PC-9 (cell line): Measurements from ENCODE around the gene EIF3K. TPM values are rescaled to one million over a fixed set of nuclear protein-coding genes. Genes with fewer than 3 reads are reported as not detected.
A peak's percentile ranks its signal among the peaks of the same experiment; 100 is the strongest.

ENCODE experiments used
- BruUV-seq: library from RNA; stranded (reverse); fragments of 400-500 nt; replicated peaks from 2 replicates; lab custom pipeline; 2021; lab: Mats Ljungman, UMichigan
- CTCF ChIA-PET: fragments of 300-600 bp; sonication (Branson Sonifier 250); formaldehyde crosslinking; loops from one replicate; lab custom pipeline; 2022; ENCODE audit warnings: antibody characterized with exemption; lab: Charles Lee
- POLR2A ChIA-PET: fragments of 300-600 bp; sonication (Branson Sonifier 250); formaldehyde crosslinking; loops from one replicate; lab custom pipeline; 2022; ENCODE audit warnings: antibody characterized with exemption; ENCODE audit not compliant: unreplicated experiment; lab: Charles Lee
- DNase-seq, 2 experiments: peaks; one replicate each; pipeline versions ENCODE4 v3.0.0 to v3.0.0-alpha.2; 2015 to 2022; ENCODE audit warnings: mixed read lengths in 1 of 2
- H2AFZ ChIP-seq: fragments of 200-600 bp; sonication (generic); 2 replicates; pipeline ENCODE4 v1.8.1; 2017; ENCODE audit warnings: antibody characterized with exemption
- H3F3A ChIP-seq: fragments of 200-600 bp; sonication (generic); 2 replicates; pipeline ENCODE4 v1.8.1; 2017; ENCODE audit warnings: antibody characterized with exemption, mild to moderate bottlenecking, low read depth; ENCODE audit not compliant: insufficient read depth
- H3K27ac ChIP-seq: fragments of 200-600 bp; sonication (generic); 2 replicates; pipeline ENCODE4 v1.6.1; 2016; ENCODE audit warnings: mixed run types
- H3K27me3 ChIP-seq: fragments of 200-600 bp; sonication (generic); 2 replicates; pipeline ENCODE4 v1.6.1; 2016; ENCODE audit warnings: low read depth, mixed run types; ENCODE audit not compliant: insufficient read depth
- H3K36me3 ChIP-seq: fragments of 200-600 bp; sonication (generic); 2 replicates; pipeline ENCODE4 v1.6.1; 2016; ENCODE audit warnings: low read depth, mixed run types
- H3K4me1 ChIP-seq: fragments of 200-600 bp; sonication (generic); replicated peaks from 2 replicates; pipeline ENCODE4 v1.6.1; 2016; ENCODE audit warnings: mixed run types; ENCODE audit not compliant: insufficient read depth
- H3K4me2 ChIP-seq: fragments of 200-600 bp; sonication (generic); 2 replicates; pipeline ENCODE4 v1.6.1; 2017; ENCODE audit warnings: mixed run types
- H3K4me3 ChIP-seq: fragments of 200-600 bp; sonication (generic); 2 replicates; pipeline ENCODE4 v1.6.1; 2016; ENCODE audit warnings: mixed run types
- H3K79me2 ChIP-seq: fragments of 200-600 bp; sonication (generic); 2 replicates; pipeline ENCODE4 v1.6.1; 2017; ENCODE audit warnings: low read depth, mixed run types
- H3K9me2 ChIP-seq: fragments of 200-600 bp; sonication (generic); 2 replicates; pipeline ENCODE4 v1.8.1; 2017; ENCODE audit warnings: mild to moderate bottlenecking; ENCODE audit not compliant: insufficient read depth
- H3K9me3 ChIP-seq: fragments of 200-600 bp; sonication (generic); 2 replicates; pipeline ENCODE4 v1.8.1; 2016; ENCODE audit warnings: low read depth; ENCODE audit not compliant: insufficient read depth
- H4K20me1 ChIP-seq: fragments of 200-600 bp; sonication (generic); 2 replicates; pipeline ENCODE4 v1.8.1; 2017; ENCODE audit not compliant: insufficient read depth
- EZH2 ChIP-seq: fragments of 200-600 bp; sonication (generic); IDR thresholded peaks from 2 replicates; pipeline ENCODE4 v1.8.0; 2017; ENCODE audit warnings: antibody characterized with exemption, low read depth
- intact Hi-C: fragments of 100-400 bp; cut with micrococcal nuclease; formaldehyde crosslinking; loops from one replicate; pipeline ENCODE4 v1.10.0; 2022; ENCODE audit not compliant: unreplicated experiment
- total RNA-seq: library from RNA; stranded (reverse); gene quantifications from 2 replicates; pipeline ENCODE4 v1.2.3, GENCODE V29; 2021
- TF ChIP-seq, protein P1 (sequence below): fragments of 200-600 bp; sonication (generic); conservative IDR thresholded peaks from 2 replicates; pipeline ENCODE4 v1.6.1; 2017; ENCODE audit warnings: mixed run types, antibody characterized with exemption, mild to moderate bottlenecking, moderate library complexity

Gene EIF3K
- total RNA-seq, 1 experiment from 2014 or later: 230 TPM

DNA sequence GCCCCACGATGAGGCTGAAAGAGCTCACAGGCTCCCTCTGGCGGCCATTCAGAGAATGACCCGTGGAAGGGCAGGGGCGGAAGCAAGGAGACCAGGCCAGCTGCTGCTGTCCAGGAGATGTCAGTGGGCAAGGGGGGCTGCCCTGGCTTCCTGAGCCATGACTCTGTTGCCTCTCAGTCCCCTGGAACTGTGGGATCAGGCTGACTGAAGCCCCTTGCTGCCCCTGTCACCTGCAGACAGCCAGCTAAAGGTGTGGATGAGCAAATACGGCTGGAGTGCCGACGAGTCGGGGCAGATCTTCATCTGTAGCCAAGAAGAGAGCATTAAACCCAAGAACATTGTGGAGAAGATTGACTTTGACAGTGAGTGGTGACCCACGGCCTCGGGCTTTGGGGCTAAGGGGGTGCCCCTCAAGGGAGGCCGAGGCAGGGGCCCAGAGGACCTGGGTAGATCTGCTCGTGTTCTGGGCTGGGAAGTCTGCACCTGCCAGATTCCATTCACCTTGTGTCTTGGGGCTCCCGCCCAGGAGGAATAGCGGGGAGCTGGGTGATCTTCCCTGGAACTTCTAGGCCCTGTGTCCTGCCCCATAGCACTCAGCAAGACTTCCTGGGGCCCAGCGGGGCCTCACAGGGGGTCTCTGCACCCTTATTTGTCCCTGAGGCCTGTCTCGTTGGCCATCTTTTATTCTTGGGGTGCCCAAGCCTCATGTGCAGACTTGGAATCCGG, 15.9 kb downstream of the EIF3K start:
- ChIA-PET POLR2A (interaction anchor here (0.5 to 0.7 kb wide), 10 partner anchors 13 to 295 kb away, joined by 3 to 17 read pairs (median 4); partner anchors contain the start of gene ACTN4), CTCF (interaction anchor here (0.5 to 2.0 kb wide), 8 partner anchors 14 to 409 kb away, joined by 3 to 13 read pairs (median 4); partner anchors contain the start of genes FAM98C and HNRNPL)
- no peak overlapping the region for H3K4me2 ChIP-seq
- H4K20me1 ChIP-seq: no peaks in the 10 kb centered on the region
- H3K4me1 ChIP-seq: peaks cover 36% of the 10 kb centered on the region
- H3F3A ChIP-seq: peaks cover 56% of the 10 kb centered on the region; the same call in 1 of the 2 replicates
- H3K9me2 ChIP-seq: no peaks in the 10 kb centered on the region
- H3K9me3 ChIP-seq: no peaks in the 10 kb centered on the region
- H3K27ac ChIP-seq: no peak overlapping the region
- H3K27me3 ChIP-seq: no peaks in the 10 kb centered on the region
- peaks cover 13% of the 10 kb centered on the region for H3K79me2 ChIP-seq
- intact Hi-C loops: loop anchor here (1.0 to 10.0 kb wide), 5 partner anchors 78 to 738 kb away; partner anchors contain the start of gene FAM98C
- no peak overlapping the region for H2AFZ ChIP-seq
- no peak overlapping the region for H3K4me3 ChIP-seq
- no TSS peak for BruUV-seq
- peaks cover 15% of the 10 kb centered on the region; the same call in 1 of the 2 replicates for H3K36me3 ChIP-seq
- TF ChIP-seq, protein P1, sequence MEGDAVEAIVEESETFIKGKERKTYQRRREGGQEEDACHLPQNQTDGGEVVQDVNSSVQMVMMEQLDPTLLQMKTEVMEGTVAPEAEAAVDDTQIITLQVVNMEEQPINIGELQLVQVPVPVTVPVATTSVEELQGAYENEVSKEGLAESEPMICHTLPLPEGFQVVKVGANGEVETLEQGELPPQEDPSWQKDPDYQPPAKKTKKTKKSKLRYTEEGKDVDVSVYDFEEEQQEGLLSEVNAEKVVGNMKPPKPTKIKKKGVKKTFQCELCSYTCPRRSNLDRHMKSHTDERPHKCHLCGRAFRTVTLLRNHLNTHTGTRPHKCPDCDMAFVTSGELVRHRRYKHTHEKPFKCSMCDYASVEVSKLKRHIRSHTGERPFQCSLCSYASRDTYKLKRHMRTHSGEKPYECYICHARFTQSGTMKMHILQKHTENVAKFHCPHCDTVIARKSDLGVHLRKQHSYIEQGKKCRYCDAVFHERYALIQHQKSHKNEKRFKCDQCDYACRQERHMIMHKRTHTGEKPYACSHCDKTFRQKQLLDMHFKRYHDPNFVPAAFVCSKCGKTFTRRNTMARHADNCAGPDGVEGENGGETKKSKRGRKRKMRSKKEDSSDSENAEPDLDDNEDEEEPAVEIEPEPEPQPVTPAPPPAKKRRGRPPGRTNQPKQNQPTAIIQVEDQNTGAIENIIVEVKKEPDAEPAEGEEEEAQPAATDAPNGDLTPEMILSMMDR: peak; percentile 95
- no peak for TF ChIP-seq EZH2
- peak; percentile 46 to 77 for DNase-seq

DNA sequence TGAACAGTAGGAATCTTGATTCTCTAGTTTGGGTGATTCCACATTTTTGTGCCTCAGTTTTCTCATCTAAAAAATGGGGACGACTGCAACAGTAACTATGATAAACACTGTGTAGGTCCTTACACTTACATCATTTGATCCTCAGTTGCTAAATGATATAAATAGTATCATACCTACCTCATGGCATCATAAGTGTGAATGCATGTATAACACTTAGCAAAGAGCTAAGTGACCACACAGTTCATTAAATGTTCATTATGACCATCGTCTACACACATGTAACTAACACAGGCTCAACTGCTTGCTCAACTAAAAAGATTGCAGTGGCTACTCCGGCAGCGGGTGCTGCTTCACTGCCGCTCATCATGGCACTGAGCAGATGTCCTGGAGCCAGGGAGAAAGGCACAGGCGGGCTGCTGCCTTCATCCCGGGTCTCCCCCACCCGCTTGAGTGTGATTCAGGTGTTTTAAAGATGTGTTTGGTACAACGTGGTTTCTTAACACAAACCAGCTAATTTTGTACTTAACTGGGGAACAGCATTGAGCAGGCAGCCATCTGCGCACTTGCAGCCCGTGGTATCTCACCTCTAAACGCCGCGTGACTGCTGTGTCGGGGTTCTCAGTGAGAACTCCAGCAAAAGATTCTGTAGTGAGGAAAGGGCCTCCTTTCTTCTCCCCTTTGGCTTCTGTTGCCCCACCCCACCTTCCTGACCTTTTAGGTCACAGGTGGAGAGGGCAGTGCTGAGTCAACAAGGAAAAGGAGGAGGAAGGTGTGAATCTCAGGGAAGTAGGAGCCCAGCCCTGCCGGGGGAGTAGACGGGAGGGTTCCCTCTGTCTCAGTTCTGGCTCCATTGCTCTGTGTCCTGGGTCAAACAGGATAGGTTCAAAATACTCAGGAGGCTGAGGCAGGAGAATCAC, 16.8 kb downstream of the EIF3K start:
- no peak for DNase-seq
- ChIA-PET CTCF (interaction anchor here (1.2 to 2.0 kb wide), 3 partner anchors 12 to 317 kb away, joined by 3 to 13 read pairs (median 4); partner anchors contain the start of genes ACTN4 and FAM98C), POLR2A (interaction anchor here (0.6 to 0.7 kb wide), 2 partner anchors 29 to 47 kb away, joined by 3 to 6 read pairs; no protein-coding TSS in a partner anchor)
- Histone ChIP-seq H3K27me3 (no peaks in the 10 kb centered on the region), H3K4me2 (peak overlapping the region; percentile 44), H2AFZ (no peak overlapping the region), H3F3A (peaks cover 59% of the 10 kb centered on the region; the same call in 1 of the 2 replicates), H3K79me2 (peaks cover 13% of the 10 kb centered on the region), H3K4me3 (no peak overlapping the region), H3K4me1 (peaks cover 36% of the 10 kb centered on the region), H3K9me2 (no peaks in the 10 kb centered on the region), H4K20me1 (no peaks in the 10 kb centered on the region), H3K36me3 (peaks cover 15% of the 10 kb centered on the region; the same call in 1 of the 2 replicates), H3K9me3 (no peaks in the 10 kb centered on the region), H3K27ac (peak overlapping the region; percentile 55)
- TF ChIP-seq EZH2: no peak
- TF ChIP-seq, protein P1: no peak
- BruUV-seq: TSS peak; percentile 66
- intact Hi-C loops: loop anchor here (1.0 to 10.0 kb wide), 7 partner anchors 23 to 401 kb away; no protein-coding TSS in a partner anchor
